K562 (cell line): ENCODE data around the gene PRAME. TPM values are rescaled to one million over a fixed set of nuclear protein-coding genes. Genes with fewer than 3 reads are reported as not detected.
A peak's percentile ranks its signal among the peaks of the same experiment; 100 is the strongest.

ENCODE experiments used
- ARID4B ChIP-seq: sonication (generic); formaldehyde crosslinking; IDR thresholded peaks from 2 replicates; pipeline ENCODE4 v1.8.0; 2022; ENCODE audit warnings: mild to moderate bottlenecking, missing genetic modification reagents
- CHCHD3 ChIP-seq: fragments of 250-450 bp; sonication (Bioruptor Pico); IDR thresholded peaks from 2 replicates; pipeline ENCODE4 v2.1.2; 2022; ENCODE audit warnings: mild to moderate bottlenecking
- CREB5 ChIP-seq: fragments of 250-450 bp; sonication (Bioruptor Pico); IDR thresholded peaks from 2 replicates; pipeline ENCODE4 v1.5.0; 2020; ENCODE audit warnings: mild to moderate bottlenecking
- ELF2 ChIP-seq: fragments of 250-450 bp; sonication (Bioruptor Pico); IDR thresholded peaks from 2 replicates; pipeline ENCODE4 v1.5.0; 2021; ENCODE audit warnings: mild to moderate bottlenecking
- HDAC1 ChIP-seq, 2 experiments: fragments of 450-650 bp; IDR thresholded peaks; 2 replicates each; pipeline ENCODE4 v1.6.1; 2016 to 2017; ENCODE audit warnings: inconsistent platforms in 1 of 2, mild to moderate bottlenecking in 1 of 2, moderate library complexity in 1 of 2
- KLF16 ChIP-seq: IDR thresholded peaks from 2 replicates; pipeline ENCODE4 v1.6.1; 2016; ENCODE audit warnings: antibody characterized with exemption
- PRDM10 ChIP-seq: fragments of 450-650 bp; IDR thresholded peaks from 2 replicates; pipeline ENCODE4 v1.6.1; 2018; ENCODE audit not compliant: partially characterized antibody
- PREB ChIP-seq: sonication (generic); formaldehyde crosslinking; IDR thresholded peaks from 2 replicates; pipeline ENCODE4 v1.8.1; 2023; ENCODE audit warnings: mild to moderate bottlenecking, missing genetic modification reagents
- SMARCA5 ChIP-seq: fragments of 450-650 bp; IDR thresholded peaks from 2 replicates; pipeline ENCODE4 v1.6.1; 2016
- SREBF1 ChIP-seq: fragments of 150-350 bp; IDR thresholded peaks from 2 replicates; pipeline ENCODE4 v1.6.1; 2014; ENCODE audit warnings: antibody characterized with exemption, low read depth, low read length, borderline replicate concordance
- TOE1 ChIP-seq, 2 experiments: fragments of 450-650 bp in 1 of 2; sonication (generic) in 1 of 2; formaldehyde crosslinking in 1 of 2; IDR thresholded peaks; 2 replicates each; pipeline versions ENCODE4 v1.7.1 to v1.8.0; 2016 to 2022; ENCODE audit warnings: borderline replicate concordance in 2 of 2, mild to moderate bottlenecking in 2 of 2, antibody characterized with exemption in 1 of 2, inconsistent platforms in 1 of 2, low read depth in 1 of 2, missing genetic modification reagents in 1 of 2, moderate library complexity in 1 of 2
- U2AF1 ChIP-seq: fragments of 200-400 bp; formaldehyde crosslinking; optimal IDR thresholded peaks from 2 replicates; pipeline ENCODE3; 2017; ENCODE audit warnings: mild to moderate bottlenecking, low read depth, low read length, moderate library complexity
- ZFPM2 ChIP-seq: fragments of 250-450 bp; sonication (Bioruptor Pico); IDR thresholded peaks from 2 replicates; pipeline ENCODE4 v1.5.1; 2022; ENCODE audit warnings: mild to moderate bottlenecking
- ZNF224 ChIP-seq: sonication (generic); formaldehyde crosslinking; IDR thresholded peaks from 2 replicates; pipeline ENCODE4 v1.8.0; 2022; ENCODE audit warnings: mild to moderate bottlenecking, missing genetic modification reagents
- ZNF449 ChIP-seq: fragments of 250-450 bp; sonication (Bioruptor Pico); IDR thresholded peaks from 2 replicates; pipeline ENCODE4 v1.8.0; 2022; ENCODE audit warnings: moderate library complexity, mild to moderate bottlenecking, inconsistent platforms
- polyA plus RNA-seq, 8 experiments: library from polyadenylated mRNA; depleted of rRNA in 4 of 8; stranded (reverse) in 5 of 8; unstranded in 3 of 8; fragments of >200 nt; fragmentation: Nextera tagmentation in 2 of 8; fragmentation: Illumina TruSeq in 1 of 8; extraction: Ambion mirVana in 2 of 8; extraction: Trizol in 1 of 8; gene quantifications; 2 replicates each; pipeline versions ENCODE4 v1.2.1 to v1.2.3, GENCODE V29; 2011 to 2014; ENCODE audit warnings: inconsistent platforms in 1 of 8, missing spikeins in 1 of 8
- total RNA-seq, 7 experiments: library from RNA; depleted of rRNA in 6 of 7; stranded (reverse); fragments of >200 nt in 6 of 7; fragmentation: Illumina TruSeq in 2 of 7; extraction: Trizol in 2 of 7; gene quantifications; 2 replicates each; pipeline versions ENCODE4 v1.2.1 to v1.2.3, GENCODE V29; 2011 to 2021; ENCODE audit warnings: low replicate concordance in 1 of 7

PRAME gene
- total and polyA plus RNA-seq, 9 of the 15 experiments (the other 6 are each of a cell fraction or from before 2014, with no cell fraction given), result 662 to 2,141 (median 1,142) TPM

GRCh38 chr22:22535662-22536061 is 23.4 kb downstream of the PRAME start (continued):
- TF ChIP-seq ARID4B (CRISPR knock-in tag) (no peak), SREBF1 (no peak), ZNF224 (CRISPR knock-in tag) (no peak), CHCHD3 (no peak), ZFPM2 (no peak), PREB (CRISPR knock-in tag) (no peak), TOE1 (IDR thresholded peaks at IDR 0.05; ENCODE audit: borderline replicate concordance) (no peak), TOE1 (CRISPR knock-in tag; IDR thresholded peaks at IDR 0.05; ENCODE audit: borderline replicate concordance, low read depth) (no peak), ELF2 (CRISPR knock-in tag) (peak; percentile 31; the same call in 1 of the 2 replicates), SMARCA5 (no peak), ZNF449 (CRISPR knock-in tag) (no peak), U2AF1 (no peak), PRDM10 (no peak), HDAC1 (IDR thresholded peaks at IDR 0.05) (no peak), CREB5 (CRISPR knock-in tag) (no peak), KLF16 (no peak)
